Ishikawa (cell line): ENCODE measurements around the gene ADAM19.

Experiments used
- CEBPB ChIP-seq: IDR thresholded peaks from 2 replicates; pipeline ENCODE4 v1.6.1; 2012
- CREB1 ChIP-seq: IDR thresholded peaks from 2 replicates; pipeline ENCODE4 v1.6.1; 2012; ENCODE audit warnings: low read depth
- EGR1 ChIP-seq: IDR thresholded peaks from 2 replicates; pipeline ENCODE4 v1.6.1; 2012
- EP300 ChIP-seq: IDR thresholded peaks from 2 replicates; pipeline ENCODE4 v1.6.1; 2012; ENCODE audit warnings: borderline replicate concordance
- FOXM1 ChIP-seq: IDR thresholded peaks from 2 replicates; pipeline ENCODE4 v1.6.1; 2012; ENCODE audit warnings: low read depth, borderline replicate concordance
- MAX ChIP-seq: IDR thresholded peaks from 2 replicates; pipeline ENCODE4 v1.6.1; 2012
- NFIC ChIP-seq: IDR thresholded peaks from 2 replicates; pipeline ENCODE4 v1.6.1; 2012
- RAD21 ChIP-seq: IDR thresholded peaks from 2 replicates; pipeline ENCODE4 v1.6.1; 2012; ENCODE audit warnings: low read depth
- TAF1 ChIP-seq: IDR thresholded peaks from 2 replicates; pipeline ENCODE4 v1.6.1; 2012; ENCODE audit warnings: low read depth, mild to moderate bottlenecking
- TCF12 ChIP-seq: IDR thresholded peaks from 2 replicates; pipeline ENCODE4 v1.6.1; 2012; ENCODE audit warnings: low read depth
- TEAD4 ChIP-seq: IDR thresholded peaks from 2 replicates; pipeline ENCODE4 v1.6.1; 2012
- YY1 ChIP-seq: IDR thresholded peaks from 2 replicates; pipeline ENCODE4 v1.6.1; 2012; ENCODE audit warnings: low read depth
- ZBTB7A ChIP-seq: IDR thresholded peaks from 2 replicates; pipeline ENCODE4 v1.6.1; 2012; ENCODE audit warnings: low read depth
- TF ChIP-seq, protein P1 (sequence below): IDR thresholded peaks from 2 replicates; pipeline ENCODE4 v1.6.1; 2012; ENCODE audit warnings: low read depth, mild to moderate bottlenecking
- TF ChIP-seq, protein P2 (sequence below): IDR thresholded peaks from 2 replicates; pipeline ENCODE4 v1.6.1; 2012

Gene ADAM19

DNA sequence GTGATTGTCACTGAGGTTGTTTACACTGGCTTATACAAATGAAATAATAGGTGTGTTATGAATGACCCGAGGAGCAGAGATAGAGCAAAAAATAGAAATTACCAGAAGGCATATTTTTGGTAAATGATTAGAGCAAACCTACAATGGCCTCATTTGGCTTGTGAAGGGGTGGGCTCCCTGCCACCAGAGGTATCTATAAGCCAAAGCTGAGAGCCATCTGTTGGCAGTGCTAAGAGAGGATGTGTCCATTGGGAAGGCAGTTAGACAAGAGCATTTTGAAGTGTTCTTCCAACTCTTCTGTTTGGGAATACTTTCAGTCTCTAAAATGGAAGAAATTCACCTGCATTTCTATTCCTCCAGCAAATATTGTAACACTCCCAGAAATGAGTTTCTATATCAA is 104.9 kb downstream of the ADAM19 start:
- TF ChIP-seq RAD21 (no peak), NFIC (no peak), EGR1 (no peak), FOXM1 (no peak), TEAD4 (no peak), CEBPB (no peak), YY1 (no peak), MAX (no peak), TCF12 (no peak), CREB1 (no peak), EP300 (no peak)
- TF ChIP-seq, protein P1, sequence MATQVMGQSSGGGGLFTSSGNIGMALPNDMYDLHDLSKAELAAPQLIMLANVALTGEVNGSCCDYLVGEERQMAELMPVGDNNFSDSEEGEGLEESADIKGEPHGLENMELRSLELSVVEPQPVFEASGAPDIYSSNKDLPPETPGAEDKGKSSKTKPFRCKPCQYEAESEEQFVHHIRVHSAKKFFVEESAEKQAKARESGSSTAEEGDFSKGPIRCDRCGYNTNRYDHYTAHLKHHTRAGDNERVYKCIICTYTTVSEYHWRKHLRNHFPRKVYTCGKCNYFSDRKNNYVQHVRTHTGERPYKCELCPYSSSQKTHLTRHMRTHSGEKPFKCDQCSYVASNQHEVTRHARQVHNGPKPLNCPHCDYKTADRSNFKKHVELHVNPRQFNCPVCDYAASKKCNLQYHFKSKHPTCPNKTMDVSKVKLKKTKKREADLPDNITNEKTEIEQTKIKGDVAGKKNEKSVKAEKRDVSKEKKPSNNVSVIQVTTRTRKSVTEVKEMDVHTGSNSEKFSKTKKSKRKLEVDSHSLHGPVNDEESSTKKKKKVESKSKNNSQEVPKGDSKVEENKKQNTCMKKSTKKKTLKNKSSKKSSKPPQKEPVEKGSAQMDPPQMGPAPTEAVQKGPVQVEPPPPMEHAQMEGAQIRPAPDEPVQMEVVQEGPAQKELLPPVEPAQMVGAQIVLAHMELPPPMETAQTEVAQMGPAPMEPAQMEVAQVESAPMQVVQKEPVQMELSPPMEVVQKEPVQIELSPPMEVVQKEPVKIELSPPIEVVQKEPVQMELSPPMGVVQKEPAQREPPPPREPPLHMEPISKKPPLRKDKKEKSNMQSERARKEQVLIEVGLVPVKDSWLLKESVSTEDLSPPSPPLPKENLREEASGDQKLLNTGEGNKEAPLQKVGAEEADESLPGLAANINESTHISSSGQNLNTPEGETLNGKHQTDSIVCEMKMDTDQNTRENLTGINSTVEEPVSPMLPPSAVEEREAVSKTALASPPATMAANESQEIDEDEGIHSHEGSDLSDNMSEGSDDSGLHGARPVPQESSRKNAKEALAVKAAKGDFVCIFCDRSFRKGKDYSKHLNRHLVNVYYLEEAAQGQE = no peak

GRCh38 chr5:157469687-157470086 is 105.9 kb downstream of the ADAM19 start:
- TF ChIP-seq TAF1 (no peak), EGR1 (no peak), NFIC (no peak), CREB1 (no peak), MAX (no peak), YY1 (no peak), ZBTB7A (no peak), TEAD4 (no peak), EP300 (no peak), CEBPB (no peak), RAD21 (no peak), TCF12 (no peak), FOXM1 (no peak)
- TF ChIP-seq, protein P1 = no peak
- TF ChIP-seq, protein P2, sequence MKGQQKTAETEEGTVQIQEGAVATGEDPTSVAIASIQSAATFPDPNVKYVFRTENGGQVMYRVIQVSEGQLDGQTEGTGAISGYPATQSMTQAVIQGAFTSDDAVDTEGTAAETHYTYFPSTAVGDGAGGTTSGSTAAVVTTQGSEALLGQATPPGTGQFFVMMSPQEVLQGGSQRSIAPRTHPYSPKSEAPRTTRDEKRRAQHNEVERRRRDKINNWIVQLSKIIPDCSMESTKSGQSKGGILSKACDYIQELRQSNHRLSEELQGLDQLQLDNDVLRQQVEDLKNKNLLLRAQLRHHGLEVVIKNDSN = no peak

DNA sequence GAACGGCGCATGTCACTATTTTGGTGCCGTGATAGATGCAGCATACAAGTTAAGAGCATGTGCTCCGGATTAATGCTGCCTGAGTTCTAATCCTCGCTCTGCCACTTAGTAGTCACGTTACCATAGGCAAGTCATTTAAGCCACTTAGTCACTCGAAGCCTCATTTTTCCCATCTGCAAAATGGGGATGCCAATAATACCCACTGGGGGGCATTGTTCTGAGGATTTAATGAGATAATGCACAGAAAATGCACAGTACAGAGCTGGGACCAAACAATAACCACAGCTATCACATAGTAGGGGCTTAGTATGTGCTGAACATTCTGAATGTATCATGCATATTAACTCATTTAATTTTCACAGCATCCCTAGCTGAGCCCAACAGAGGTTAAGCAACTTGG is 106.5 kb downstream of the ADAM19 start:
- no peak for TF ChIP-seq EGR1
- TF ChIP-seq NFIC = no peak
- no peak for TF ChIP-seq MAX
- TF ChIP-seq FOXM1 = no peak
- TF ChIP-seq, protein P2 = no peak
- TF ChIP-seq EP300 = no peak
- TF ChIP-seq TAF1 = no peak
- no peak for TF ChIP-seq TEAD4
- no peak for TF ChIP-seq YY1
- TF ChIP-seq, protein P1 = no peak
- TF ChIP-seq RAD21 = no peak
- TF ChIP-seq TCF12 = no peak
- no peak for TF ChIP-seq ZBTB7A
- no peak for TF ChIP-seq CREB1
- TF ChIP-seq CEBPB = no peak

DNA sequence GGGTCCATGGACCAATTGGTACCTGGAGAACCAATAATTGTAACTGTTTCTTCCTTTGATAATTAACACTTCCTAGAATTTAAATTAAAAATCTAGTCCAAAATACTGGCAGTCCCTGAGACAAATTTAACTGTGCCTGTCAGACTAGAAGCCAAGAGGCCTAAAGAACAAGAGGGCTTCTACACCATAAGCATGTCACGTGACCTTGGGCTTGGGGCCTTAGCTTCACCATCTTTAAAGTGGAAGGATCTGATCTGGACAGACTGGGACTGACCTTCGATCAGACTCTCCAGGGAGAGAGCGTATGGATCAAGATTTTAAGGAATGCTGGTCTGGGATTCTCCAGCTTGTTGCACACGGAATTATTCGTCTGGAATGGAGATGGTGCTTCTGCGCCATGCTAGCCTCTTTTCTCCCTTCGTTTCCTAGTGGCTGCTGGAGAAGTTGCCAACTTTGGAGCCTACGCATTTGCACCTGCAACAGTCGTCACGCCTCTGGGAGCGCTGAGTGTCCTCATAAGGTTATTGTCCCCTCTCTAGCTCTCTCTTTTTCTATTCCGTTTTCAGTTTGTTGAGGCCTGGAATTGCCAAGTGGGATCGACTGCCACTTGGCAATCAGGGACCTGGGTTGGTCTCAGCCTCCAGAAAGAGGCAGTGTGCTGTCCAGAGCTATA is 107.1 kb downstream of the ADAM19 start:
- TF ChIP-seq, protein P1 = no peak
- TF ChIP-seq TAF1 = no peak
- no peak for TF ChIP-seq TCF12
- no peak for TF ChIP-seq EP300
- TF ChIP-seq EGR1 = no peak
